ENCODE data around the gene PITPNC1.

- TF ChIP-seq CTCF (IDR thresholded peaks at IDR 0.05) (no peak), EZH2 (IDR thresholded peaks at IDR 0.05; ENCODE audit: borderline replicate concordance, insufficient read depth, low read depth, low read length, poor library complexity, severe bottlenecking) (no peak)
Observed at GRCh38 chr17:67390006-67390645, 13.0 kb downstream of the PITPNC1 start.
